AG09319 (cell line): ENCODE measurements around the gene SPTBN4.
"Not testable (repeated sequence)": the region's sequence is repeated elsewhere in the genome, so short reads cannot be mapped to it uniquely, and the experiment has no call there.

Experiments used
- DNase-seq: peaks from one replicate; pipeline ENCODE4 v3.0.0-alpha.2; 2010; ENCODE audit warnings: low read depth; ENCODE audit errors: extremely low read depth
- TF ChIP-seq, protein P1 (sequence below): IDR thresholded peaks from 2 replicates; pipeline ENCODE4 v1.5.1; 2011; ENCODE audit warnings: low read depth, mild to moderate bottlenecking, inconsistent platforms, low read length, moderate library complexity

The SPTBN4 gene

DNA sequence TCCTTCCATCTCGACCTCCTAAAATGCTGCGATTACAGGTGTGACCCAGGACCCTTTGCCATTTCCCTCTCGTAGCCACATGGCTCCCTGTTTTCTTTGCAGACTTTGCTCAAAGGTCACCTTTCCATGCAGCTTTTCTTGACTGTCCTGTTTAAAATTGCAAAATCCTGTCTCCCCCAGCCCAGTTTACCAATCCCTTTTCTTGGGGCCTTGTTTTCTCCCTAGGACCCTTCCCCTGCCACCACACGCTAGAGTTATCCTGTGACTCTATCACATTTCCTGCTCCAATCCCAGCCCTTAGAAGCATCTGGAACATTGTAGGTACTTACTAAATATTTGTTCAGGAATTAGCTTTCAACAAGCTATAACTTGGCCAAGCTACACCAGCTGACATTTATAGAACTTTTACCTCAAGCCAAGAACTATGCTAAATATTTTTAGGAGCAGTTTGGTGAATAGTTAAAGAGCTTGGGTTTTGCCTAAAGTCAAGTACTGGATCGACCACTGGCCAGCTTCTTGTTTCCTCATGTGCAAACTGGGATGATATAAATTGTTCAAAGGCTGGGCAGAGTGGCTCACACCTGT lies 13.6 kb upstream of the SPTBN4 start:
- no peak for DNase-seq
- TF ChIP-seq, protein P1, sequence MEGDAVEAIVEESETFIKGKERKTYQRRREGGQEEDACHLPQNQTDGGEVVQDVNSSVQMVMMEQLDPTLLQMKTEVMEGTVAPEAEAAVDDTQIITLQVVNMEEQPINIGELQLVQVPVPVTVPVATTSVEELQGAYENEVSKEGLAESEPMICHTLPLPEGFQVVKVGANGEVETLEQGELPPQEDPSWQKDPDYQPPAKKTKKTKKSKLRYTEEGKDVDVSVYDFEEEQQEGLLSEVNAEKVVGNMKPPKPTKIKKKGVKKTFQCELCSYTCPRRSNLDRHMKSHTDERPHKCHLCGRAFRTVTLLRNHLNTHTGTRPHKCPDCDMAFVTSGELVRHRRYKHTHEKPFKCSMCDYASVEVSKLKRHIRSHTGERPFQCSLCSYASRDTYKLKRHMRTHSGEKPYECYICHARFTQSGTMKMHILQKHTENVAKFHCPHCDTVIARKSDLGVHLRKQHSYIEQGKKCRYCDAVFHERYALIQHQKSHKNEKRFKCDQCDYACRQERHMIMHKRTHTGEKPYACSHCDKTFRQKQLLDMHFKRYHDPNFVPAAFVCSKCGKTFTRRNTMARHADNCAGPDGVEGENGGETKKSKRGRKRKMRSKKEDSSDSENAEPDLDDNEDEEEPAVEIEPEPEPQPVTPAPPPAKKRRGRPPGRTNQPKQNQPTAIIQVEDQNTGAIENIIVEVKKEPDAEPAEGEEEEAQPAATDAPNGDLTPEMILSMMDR = no peak

DNA sequence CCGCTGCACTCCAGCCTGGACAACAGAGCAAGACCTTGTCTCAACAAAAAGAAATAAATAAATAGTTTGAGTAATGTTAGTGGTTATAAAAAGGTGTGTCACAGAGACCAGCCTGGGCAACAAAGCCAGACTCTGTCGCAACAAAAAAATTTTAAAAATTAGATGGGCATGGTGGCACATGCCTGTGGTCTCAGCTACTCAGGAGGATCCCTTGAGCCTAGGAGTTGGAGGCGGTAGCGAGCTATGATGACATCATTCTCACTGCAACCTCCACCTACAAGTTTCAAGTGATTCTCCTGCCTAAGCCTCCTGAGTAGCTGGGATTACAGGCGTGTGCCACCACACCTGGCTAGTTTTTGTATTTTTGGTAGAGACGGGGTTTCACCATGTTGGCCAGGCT lies 12.9 kb upstream of the SPTBN4 start:
- DNase-seq = not testable (repeated sequence)

DNA sequence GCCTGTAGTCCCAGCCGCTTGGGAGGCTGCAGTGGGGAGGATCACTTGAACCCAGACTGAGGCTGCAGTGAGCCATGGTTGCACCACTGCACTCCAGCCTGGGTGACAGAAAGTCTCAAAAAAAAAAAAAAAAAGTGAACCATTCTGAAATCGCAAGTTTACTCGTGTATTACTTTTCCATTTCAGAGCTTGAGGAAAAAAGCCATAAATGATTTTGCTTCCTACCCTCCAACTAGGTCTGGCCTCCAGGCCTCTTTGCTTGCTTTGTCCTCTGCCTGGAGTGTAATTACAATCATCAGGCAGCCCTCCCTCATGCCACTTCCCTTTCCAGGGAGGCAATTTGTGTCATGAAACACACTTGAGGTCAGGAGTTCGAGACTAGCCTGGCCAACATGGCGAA lies 9.8 kb upstream of the SPTBN4 start:
- TF ChIP-seq, protein P1 = no peak
- DNase-seq = no peak

DNA sequence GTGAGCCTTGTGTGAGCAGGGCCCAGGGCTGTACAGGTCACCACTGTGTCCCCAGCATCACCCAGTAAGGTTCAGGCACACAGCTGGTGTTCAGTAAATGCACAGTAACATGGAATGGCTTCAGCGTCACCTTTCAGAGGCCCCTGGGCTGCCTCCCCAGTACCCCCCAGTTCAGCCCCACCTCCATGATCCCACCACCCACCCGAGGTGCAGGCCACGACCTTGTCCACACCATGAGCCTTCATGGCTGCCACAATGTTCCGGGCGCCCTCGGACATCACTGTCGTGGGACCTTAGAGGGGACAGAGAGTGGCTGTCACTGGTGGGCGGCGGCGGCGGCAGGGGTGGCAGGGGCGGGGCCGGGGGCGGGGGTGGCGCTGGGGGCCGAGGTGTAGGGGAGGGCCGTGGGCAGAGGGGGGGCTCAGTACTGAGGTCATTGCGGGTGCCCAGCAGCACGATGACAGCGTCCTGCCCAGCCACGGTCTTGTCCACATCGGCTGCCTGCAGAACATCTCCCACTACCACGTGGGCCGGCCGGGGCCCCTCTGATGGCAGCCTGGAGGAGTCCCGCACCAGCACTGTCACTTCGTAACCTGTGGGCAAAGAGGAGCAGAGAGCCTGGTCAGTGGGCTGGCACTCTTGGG lies 8.7 kb upstream of the SPTBN4 start:
- no peak for DNase-seq
- TF ChIP-seq, protein P1 = no peak

DNA sequence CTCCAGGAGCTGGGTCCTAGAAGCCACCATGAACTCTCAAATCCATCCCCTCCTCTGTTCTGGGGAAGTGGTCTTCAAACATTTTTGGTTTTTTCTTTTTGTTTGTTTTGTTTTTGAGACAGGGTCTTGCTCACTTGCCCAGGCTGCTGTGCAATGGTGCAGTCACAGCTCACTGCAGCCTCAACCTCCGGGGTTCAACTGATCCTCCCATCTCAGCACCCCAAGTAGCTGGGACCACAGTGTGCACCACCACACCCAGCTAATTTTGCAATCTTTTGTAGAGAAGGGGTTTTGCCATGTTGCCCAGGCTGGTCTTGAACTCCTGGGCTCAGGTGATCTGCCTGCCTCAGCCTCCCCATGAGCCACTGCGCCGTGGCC lies 8.2 kb upstream of the SPTBN4 start:
- TF ChIP-seq, protein P1 = no peak
- no peak for DNase-seq

DNA sequence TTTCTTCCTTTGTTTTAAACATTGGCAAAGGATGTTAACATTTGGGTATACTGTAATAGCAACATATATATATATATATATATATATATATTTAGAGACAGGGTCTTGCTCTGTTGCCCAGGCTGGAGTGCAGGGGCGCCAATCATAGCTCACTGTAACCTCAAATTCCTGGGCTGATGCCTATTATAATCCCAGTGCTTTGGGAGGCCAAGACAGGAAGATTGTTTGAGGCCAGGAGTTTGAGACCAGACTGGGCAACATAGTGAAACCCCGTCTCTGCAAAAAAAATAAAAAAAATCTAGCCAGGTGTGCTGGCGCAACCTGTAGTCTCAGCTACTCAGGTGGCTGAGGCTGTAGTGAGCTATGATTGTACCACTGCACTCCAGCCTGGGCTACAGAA lies 6.6 kb upstream of the SPTBN4 start:
- DNase-seq = no peak
- TF ChIP-seq, protein P1 = no peak

DNA sequence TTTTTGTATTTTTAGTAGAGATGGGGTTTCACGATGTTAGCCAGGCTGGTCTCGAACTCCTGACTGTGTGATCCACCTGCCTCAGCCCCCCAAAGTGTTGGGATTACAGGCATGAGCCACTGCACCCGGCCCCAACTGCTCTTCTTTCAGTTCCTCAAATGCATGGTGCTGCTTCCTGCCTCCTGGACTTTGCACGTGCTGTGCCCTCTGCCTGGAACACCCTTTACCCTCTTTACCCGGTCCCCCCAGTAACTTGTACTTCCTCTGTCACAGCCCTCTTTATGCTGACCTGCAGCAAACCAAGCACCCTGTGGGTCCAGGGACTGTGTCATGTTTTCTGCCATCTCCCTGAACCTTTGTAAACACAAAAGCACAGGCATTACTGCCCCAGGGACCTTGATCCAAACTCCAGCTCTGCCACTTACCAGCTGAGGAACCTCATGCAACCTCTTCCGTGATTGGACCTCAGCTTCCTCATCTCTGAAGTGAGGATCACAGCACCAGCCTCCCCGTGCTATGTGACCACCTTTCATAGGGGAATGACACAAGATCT lies 5.1 kb upstream of the SPTBN4 start:
- no peak for DNase-seq

DNA sequence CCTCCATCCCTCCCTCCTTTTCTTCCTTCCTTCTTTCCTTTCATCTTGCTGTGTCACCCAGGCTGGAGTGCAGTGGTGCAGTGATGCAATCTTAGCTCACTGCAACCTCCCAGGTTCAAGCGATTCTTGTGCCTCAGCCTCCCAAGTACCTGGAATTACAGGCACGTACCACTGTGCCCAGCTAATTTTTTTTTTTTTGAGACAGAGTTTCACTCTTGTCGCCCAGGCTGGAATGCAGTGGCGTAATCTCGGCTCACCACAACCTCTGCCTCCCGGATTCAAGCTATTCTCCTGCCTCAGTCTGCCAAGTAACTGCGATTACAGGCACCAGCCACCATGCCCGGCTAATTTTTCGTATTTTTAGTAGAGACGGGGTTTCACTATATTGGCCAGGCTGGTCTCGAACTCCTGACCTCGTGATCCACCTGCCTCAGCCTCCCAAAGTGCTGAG lies 3.2 kb upstream of the SPTBN4 start:
- not testable (repeated sequence) for DNase-seq

More for the DNA sequence above, 5.1 kb upstream of the SPTBN4 start:
- TF ChIP-seq, protein P1 = no peak
